GM13976 (cell line): Measurements from ENCODE around the gene TDRD9.

ENCODE experiments used
- DNase-seq: peaks from one replicate; pipeline ENCODE4 v3.0.0; 2012; ENCODE audit warnings: low spot score
- CTCF ChIP-seq: IDR thresholded peaks from 2 replicates; pipeline ENCODE4 v1.5.1; 2012; ENCODE audit warnings: borderline replicate concordance, mild to moderate bottlenecking; ENCODE audit not compliant: insufficient read depth; ENCODE audit errors: extremely low read depth, missing control alignments, control extremely low read depth
- in situ Hi-C: fragments of 300-500 bp; cut with MboI; formaldehyde crosslinking; loops from one replicate; pipeline ENCODE4 v1.12.0; 2022; ENCODE audit warnings: low sequenced_read_pairs, mixed read lengths, inconsistent platforms; ENCODE audit not compliant: unreplicated experiment

The TDRD9 gene

GRCh38 chr14:104092931-104093365, 164.7 kb downstream of the TDRD9 start:
- no peak for TF ChIP-seq CTCF
- no peak for DNase-seq
- in situ Hi-C loops: no loop called here

- no peak for TF ChIP-seq CTCF
- DNase-seq: no peak
- in situ Hi-C loops: no loop called here
Observed at GRCh38 chr14:104093366-104094055, 165.3 kb downstream of the TDRD9 start.

GRCh38 chr14:104094056-104094708, 165.9 kb downstream of the TDRD9 start:
- DNase-seq: no peak
- in situ Hi-C loops: no loop called here
- no peak for TF ChIP-seq CTCF

GRCh38 chr14:104094709-104095425, 166.6 kb downstream of the TDRD9 start:
- in situ Hi-C loops: no loop called here
- DNase-seq: peak; percentile 92
- TF ChIP-seq CTCF: peak; percentile 92

- no peak for TF ChIP-seq CTCF
- in situ Hi-C loops: no loop called here
- DNase-seq: no peak
Observed at GRCh38 chr14:104095426-104096310, 167.4 kb downstream of the TDRD9 start.

GRCh38 chr14:104096318-104096717, 168.1 kb downstream of the TDRD9 start:
- no peak for TF ChIP-seq CTCF
- DNase-seq: no peak
- in situ Hi-C loops: no loop called here
